HG03575 (cell line): ENCODE measurements around the gene HEXB.
A peak's percentile ranks its signal among the peaks of the same experiment; 100 is the strongest.
"Not testable (repeated sequence)": the region's sequence is repeated elsewhere in the genome, so short reads cannot be mapped to it uniquely, and the experiment has no call there.

Experiments
- ATAC-seq: cut with Tn5 transposase; IDR thresholded peaks from one replicate; pipeline ENCODE4 v1.9.1; 2021; ENCODE audit not compliant: unreplicated experiment, insufficient number of reproducible peaks, low FRiP score; ENCODE audit errors: extremely low read depth

HEXB gene

GRCh38 chr5:74686962-74687751, 2.1 kb downstream of the HEXB start:
- no peak for ATAC-seq

GRCh38 chr5:74693191-74693590, 8.2 kb downstream of the HEXB start:
- no peak for ATAC-seq

- ATAC-seq: no peak
Measured at GRCh38 chr5:74717596-74717995, 32.6 kb downstream of the HEXB start.

- no peak for ATAC-seq
Measured at GRCh38 chr5:74722271-74722670, 37.2 kb downstream of the HEXB start.

GRCh38 chr5:74725331-74725730, 40.3 kb downstream of the HEXB start:
- no peak for ATAC-seq

GRCh38 chr5:74736759-74737158, 51.7 kb downstream of the HEXB start:
- no peak for ATAC-seq

GRCh38 chr5:74738406-74738805, 53.4 kb downstream of the HEXB start:
- no peak for ATAC-seq

GRCh38 chr5:74748742-74749141, 63.7 kb downstream of the HEXB start:
- ATAC-seq: not testable (repeated sequence)

- no peak for ATAC-seq
Measured at GRCh38 chr5:74761241-74761640, 76.2 kb downstream of the HEXB start.

GRCh38 chr5:74762599-74762998, 77.6 kb downstream of the HEXB start:
- ATAC-seq: no peak

GRCh38 chr5:74763504-74763903, 78.5 kb downstream of the HEXB start:
- ATAC-seq: no peak

GRCh38 chr5:74765201-74765600, 80.2 kb downstream of the HEXB start:
- no peak for ATAC-seq

GRCh38 chr5:74765929-74766328, 80.9 kb downstream of the HEXB start:
- no peak for ATAC-seq

GRCh38 chr5:74766418-74766848, 81.4 kb downstream of the HEXB start:
- no peak for ATAC-seq

GRCh38 chr5:74766849-74767578, 82.0 kb downstream of the HEXB start, which contains the start of the genes GFM2 and NSA2:
TSS of gene GFM2 (minus strand) at chr5:74767117. CDS start at chr5:74763742, 3,375 bp downstream.
TSS of gene NSA2 (plus strand) at chr5:74767249. CDS start at chr5:74767361, 112 bp downstream.
- ATAC-seq: peak; percentile 56

- no peak for ATAC-seq
Measured at GRCh38 chr5:74767579-74767913, 82.5 kb downstream of the HEXB start.
